Esophagus squamous epithelium (tissue), 4 donors: ENCODE measurements around the gene CISD3.

Experiments
- CTCF ChIP-seq, 6 experiments: fragments of 450-650 bp in 4 of 6; fragments of 200-600 bp in 2 of 6; sonication (generic) in 2 of 6; IDR thresholded peaks; one replicate each; pipeline ENCODE4 v1.5.1; 2016 to 2019; ENCODE audit warnings: antibody characterized with exemption in 6 of 6, mild to moderate bottlenecking in 4 of 6, moderate library complexity in 4 of 6
- POLR2A ChIP-seq, 4 donors: fragments of 450-650 bp; IDR thresholded peaks; one replicate each; pipeline ENCODE4 v1.6.1; 2017; ENCODE audit warnings: antibody characterized with exemption in 4 of 4, mild to moderate bottlenecking in 4 of 4, moderate library complexity in 3 of 4

GRCh38 chr17:38709864-38710603 is 20.1 kb upstream of the CISD3 start:
- TF ChIP-seq POLR2A (IDR thresholded peaks at IDR 0.05) = no peak
- no peak for TF ChIP-seq CTCF (IDR thresholded peaks at IDR 0.05)
